HG03196 (cell line): ENCODE results near the gene PLA2G15.

Experiments used
- ATAC-seq: cut with Tn5 transposase; IDR thresholded peaks from one replicate; pipeline ENCODE4 v1.9.1; 2021; ENCODE audit not compliant: unreplicated experiment

PLA2G15 gene

DNA sequence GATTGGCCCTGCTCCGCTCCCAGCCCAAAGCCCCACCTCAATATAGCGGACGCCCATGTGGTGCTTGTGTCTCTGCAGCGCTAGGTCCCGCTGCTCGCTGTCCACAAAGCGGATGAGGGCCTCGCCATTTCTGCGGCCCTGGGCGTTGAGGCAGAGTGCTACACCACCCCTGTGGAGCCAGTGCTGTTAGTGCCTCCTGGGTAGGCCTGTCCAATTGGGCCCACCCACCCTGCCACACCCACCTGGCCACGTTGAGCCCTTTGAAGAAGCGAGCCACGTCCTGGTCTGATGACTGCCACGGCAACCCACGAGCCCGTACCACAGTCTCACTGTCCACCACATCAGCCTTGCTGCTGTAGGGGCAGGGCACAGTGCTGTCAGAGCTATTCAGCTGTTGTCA is 12.8 kb upstream of the PLA2G15 start:
- no peak for ATAC-seq

DNA sequence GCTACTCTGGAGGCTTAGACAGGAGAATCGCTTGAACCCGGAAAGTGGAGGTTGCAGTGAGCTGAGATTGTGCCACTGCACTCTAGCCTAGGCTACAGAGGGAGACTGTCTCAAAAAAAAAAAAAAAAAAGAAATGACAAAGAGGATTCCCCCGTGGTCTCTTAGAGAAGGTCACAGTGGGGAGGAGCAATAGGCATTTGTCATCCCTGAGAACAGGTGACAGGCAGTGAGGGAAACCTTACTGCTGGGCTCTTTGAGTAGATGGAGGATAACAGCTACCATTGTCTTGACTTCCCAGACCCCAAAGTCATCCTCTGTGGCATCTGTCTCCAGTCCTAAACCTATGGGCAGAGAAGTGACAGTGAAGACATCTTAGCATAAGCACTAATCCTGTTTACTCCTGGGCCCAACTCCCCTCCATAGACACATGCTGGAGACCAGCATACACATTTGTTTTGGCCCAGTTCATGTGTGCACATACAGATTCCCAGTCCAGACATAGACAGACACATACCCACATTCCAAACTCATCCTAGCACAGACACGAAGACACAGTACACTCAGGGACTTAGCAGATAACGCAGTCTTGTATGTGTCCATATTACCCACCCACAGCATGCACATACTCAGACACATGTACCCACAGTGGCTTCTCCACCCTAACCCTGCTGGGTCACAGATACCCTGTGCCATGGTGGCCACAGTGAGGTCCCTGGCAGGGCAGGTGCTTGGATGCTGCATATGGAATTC is 11.9 kb upstream of the PLA2G15 start:
- ATAC-seq: no peak

GRCh38 chr16:68233835-68234187 is 11.4 kb upstream of the PLA2G15 start:
- no peak for ATAC-seq

DNA sequence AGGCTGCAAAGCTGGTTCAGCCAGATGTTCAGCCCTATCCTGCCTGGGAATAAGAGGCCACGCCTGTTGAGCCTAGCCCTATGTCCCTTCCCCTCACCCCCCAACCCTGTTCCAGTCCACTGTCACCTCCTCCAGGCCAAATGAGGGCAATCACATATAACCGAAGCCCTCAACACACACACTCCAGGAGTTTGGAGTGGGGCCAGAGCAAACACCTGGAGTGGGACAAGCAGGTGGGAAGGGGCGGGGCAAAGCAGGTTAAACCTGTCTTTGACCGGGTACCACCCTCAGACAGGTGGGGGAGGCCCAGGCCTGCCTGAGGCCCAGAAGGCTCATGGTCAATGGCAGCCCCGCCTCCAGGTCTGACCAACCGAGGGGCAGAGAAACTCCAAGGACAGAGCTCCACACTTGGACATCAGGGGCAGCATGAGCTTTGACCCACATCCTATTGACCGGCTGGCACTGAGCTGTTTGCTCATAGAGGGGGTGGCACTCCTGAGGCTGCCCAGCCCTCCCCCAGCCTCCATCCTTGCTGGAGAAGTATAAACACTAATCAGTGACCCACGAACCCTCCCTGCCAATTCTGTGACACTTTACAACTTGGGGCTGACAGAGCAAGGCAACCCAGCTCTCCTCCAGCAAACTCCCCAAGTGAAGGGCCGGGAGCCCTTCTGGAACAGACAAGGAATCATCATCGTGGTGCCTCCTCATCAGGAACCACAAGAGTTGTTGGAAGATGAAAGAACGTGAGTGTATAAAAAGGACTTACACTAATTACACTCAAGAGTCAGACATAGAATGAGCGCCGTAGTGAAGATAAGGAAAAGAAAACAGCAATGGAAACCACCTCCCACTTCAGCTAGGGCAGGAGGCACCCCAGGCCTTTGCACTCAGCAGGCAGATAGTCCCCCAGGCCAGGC is 10.7 kb upstream of the PLA2G15 start:
- no peak for ATAC-seq

DNA sequence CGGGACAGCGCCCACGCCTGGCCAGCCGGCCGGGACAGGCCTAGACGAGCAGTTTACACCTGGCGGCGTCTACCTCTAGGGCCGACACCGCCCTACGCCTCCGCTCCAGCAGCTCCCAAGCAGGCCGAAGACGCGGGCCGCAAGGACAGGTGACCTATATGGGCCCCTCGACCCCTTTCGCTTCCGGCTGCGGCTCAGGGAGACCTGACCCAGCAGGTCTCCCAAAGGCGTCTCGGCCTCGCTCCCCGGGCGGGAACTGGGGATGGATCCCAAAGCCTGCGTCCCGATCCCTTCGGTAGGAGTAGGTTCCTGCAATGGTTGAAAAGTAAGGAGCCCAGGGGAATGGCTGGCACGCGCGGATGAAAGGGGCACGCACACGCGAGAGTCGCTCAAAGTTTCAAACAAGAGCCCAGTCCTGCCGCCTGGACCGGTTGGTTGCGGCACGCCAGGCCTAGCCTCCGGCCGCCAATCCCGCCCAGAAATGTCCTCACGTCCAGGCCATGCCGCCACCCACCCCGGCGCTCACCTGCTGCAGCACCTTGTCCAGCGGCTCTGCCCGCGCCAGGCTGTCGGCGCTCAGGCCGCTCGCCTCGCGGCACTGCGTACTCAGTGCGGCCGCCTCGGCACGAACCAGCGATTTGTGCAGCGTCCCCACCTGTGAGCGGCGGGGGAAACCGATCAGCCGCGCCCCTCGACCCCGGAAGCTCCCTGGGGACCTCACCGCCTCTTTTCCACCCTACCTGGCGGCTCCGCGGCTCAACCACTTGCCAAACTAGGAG is 9.9 kb upstream of the PLA2G15 start:
- ATAC-seq: no peak

DNA sequence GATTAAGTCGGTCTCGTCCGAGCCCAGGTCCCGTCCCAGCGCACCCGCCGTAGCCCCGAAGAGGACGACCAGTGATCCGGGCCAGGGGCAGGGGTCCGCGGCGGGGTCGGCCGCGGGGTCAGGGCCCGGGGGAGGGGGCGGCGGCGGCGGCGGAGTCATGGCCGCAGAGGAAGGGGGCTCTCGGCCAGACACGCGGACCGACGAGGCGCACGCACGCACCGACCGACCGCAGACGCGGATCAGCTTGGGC is 9.4 kb upstream of the PLA2G15 start, which contains the start of gene ESRP2:
Gene ESRP2, minus strand, starts transcription at position 241 of the 250 bp plus-strand sequence. Its CDS starts 82 bp downstream, at position 159.
- ATAC-seq: no peak

DNA sequence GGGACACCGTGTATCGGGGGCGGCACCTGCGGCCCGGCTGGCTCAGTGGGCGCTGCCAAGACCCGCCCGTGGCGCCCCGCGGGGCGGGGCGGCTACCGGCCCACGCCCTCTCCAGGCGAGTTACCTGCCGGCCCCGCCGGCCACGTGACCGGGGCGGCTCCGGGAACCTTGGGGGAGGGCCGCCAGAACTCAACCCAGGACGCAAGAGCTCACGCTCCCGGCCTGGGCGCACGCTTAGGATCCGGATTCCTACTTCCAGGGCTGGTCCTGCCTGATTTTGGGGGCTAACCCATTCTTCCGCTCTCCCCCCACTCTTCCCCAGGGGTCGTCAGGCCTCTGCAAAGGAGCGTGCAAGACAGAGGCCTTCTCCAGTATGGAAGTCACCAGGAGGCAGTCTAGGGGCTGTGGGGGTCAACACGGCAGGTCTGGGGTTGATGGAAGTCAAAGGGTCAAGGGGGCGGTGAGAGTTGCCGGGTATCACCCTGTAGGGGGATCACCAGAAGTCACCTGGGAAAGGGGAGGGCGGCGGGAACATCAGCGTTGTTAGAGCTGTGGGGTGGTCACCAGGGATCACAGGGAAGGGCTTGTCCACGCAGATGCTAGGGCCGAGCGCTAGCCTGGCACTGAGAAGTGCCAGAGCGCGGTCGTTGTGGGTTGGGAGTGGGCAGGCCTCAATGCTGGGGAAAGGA is 8.9 kb upstream of the PLA2G15 start:
- no peak for ATAC-seq

- no peak for ATAC-seq
These were observed 8.3 kb upstream of the PLA2G15 start for GRCh38 chr16:68236826-68237242.

DNA sequence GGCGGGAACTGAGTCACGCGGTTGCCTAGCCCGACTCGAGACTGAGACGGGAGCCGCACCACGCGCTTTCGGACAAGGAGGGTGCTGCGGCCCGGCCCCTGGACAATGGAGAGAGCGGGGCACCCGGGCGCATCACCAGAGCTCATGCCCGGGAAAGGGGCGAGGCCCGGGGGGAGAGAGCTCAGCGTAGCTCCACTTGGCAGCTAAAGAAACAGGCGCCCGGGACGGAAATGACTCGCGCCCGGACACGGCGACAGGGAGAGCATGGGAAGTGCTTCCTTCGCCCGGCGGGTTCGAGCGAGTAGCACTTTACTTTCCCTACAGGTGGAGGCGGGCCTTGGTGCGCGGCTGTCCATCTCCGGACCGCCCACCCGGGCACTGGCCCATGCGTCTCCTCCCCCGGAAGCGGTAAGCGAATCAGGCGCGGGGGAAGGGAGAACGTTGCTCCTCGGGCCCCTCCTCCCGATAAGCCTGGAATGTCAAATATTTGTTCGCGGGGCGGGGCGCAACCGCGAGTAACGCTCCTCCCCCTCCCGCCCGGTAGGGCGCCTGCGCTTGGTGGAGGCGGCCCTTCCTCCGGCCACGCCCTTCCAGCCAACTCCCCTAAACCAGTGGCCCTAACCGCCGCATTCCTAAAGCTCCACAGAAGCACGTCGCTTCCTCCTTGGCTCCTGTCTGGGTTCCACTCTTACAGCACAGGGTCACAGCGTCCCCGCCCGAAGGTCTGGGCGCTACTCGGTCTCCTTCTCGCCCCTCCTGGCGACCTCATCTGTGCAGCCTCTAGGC is 7.7 kb upstream of the PLA2G15 start:
- peak; percentile 82 for ATAC-seq

DNA sequence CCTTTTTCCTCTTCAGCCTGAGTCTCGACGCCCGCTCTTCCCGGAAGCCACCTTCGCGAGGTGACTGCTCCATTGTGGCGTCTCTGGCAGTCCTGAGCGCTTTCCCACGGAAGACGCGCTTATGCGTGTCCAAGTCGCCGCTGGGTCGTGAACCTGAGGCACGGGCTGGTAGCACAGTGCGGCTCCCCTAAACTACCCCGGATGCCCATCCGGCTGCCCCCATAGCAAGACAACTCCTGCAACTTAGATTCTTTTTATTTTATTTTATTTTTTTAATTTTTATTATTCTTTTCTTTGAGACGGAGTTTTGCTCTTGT is 7.2 kb upstream of the PLA2G15 start:
- no peak for ATAC-seq

GRCh38 chr16:68242085-68242484 is 3.1 kb upstream of the PLA2G15 start:
- ATAC-seq: no peak

- ATAC-seq: no peak
These were observed 2.0 kb upstream of the PLA2G15 start for GRCh38 chr16:68242926-68243858.

DNA sequence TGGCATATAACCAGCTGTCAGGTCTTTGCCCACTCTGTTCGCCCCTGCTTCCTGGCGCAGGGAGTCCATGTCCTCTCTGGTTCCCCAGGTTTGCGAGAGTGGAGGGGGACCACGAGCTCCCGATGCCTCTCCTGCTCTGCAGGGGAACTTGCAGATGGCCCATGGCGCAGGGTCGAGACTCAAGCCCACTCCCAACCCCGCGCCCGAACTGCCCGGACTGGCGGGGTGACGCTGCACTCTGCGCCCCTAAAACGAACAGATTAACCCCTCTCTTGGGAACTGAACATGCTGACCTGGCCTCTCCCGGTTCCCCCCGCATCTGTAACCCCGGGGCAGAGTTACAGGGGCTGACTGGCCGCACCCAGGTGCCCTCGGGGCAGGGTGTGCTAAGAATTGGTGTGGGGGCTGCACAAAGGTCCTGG is 681 bp upstream of the PLA2G15 start:
- ATAC-seq: peak; percentile 5

- no peak for ATAC-seq
These were observed 948 bp downstream of the PLA2G15 start for GRCh38 chr16:68246121-68246520.

- no peak for ATAC-seq
These were observed 1.5 kb downstream of the PLA2G15 start for GRCh38 chr16:68246666-68247065.

GRCh38 chr16:68247400-68247799 is 2.2 kb downstream of the PLA2G15 start:
- ATAC-seq: no peak

DNA sequence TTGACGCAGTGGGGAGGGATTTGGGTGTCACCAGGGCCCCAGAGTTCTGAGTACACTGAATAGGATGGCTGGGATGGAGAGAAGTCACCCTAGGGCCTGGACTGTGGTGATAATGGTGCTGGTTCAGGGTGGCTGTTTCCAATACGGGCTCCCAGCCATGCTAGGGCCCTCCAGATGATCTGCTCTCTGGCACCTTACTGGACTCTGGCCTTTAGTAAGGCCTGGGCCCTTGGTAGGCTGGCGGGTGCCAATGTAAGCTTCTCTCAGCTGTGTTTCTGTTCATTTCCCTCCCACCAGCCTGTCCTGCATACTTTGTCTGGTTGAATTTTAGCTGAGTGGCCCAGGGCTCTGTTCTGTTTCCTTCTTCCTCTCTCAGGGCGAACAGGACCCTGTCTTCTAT is 2.8 kb downstream of the PLA2G15 start:
- no peak for ATAC-seq

DNA sequence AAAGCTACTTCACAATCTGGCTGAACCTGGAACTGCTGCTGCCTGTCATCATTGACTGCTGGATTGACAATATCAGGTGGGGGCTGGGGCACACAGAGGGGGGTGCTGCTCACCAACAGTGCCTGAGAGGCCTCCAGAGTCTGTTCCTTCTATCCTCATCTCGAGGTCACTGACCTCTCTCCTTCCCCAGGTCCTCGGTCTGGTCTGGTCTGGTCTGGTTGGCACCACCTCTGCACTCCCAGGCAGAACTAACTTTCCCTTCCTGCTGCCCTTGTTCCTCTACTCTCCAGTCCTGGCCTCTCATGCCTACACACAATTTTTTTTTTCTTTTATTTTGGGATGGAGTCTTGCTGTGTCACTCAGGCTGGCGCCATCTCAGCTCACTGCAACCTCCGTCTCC is 4.2 kb downstream of the PLA2G15 start:
- no peak for ATAC-seq

DNA sequence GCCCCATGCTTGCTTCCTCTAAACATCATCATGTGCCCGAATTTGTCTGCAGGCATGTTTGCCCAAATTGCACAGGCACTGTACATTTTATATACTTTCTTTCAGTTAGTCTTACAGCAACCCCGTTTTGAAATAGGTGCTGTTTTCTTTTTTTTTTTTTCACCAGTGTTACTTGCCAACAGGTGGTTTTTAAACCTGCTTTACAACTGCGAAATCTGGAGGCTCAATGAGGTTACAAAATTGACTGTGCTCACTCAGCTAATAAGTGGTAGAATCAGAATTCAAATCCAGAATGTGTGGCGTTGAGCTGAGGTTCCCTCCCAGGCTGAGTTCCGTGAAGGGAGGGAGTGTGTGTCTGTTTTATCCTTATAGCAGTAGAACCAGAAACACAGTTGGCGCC is 5.8 kb downstream of the PLA2G15 start:
- ATAC-seq: no peak
